Effector CD4-positive, alpha-beta T cell (primary cell): ENCODE data around the gene CLMN.

ENCODE experiments used
- DNase-seq: peaks from one replicate; pipeline ENCODE4 v3.0.0-alpha.2; 2020

CLMN gene

DNA sequence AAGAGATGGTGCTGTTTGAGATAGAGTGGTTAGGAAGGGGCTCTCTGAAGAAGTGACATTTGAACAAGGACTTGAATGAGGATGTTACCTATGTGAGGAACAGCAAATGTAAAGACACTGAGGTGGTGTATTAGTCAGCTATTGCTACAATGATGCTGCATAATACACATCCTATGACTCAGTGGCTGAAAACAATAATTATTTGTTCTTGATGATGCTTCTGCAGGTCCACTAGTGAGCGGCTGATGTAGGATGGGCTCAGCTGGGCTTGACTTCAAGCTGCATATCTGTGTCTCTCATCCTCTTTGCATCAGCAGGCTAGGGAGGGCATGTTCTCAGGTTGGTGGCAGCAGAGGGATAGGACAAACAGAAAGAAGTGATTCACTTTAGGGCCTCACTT lies 21.4 kb upstream of the CLMN start:
- no peak for DNase-seq

DNA sequence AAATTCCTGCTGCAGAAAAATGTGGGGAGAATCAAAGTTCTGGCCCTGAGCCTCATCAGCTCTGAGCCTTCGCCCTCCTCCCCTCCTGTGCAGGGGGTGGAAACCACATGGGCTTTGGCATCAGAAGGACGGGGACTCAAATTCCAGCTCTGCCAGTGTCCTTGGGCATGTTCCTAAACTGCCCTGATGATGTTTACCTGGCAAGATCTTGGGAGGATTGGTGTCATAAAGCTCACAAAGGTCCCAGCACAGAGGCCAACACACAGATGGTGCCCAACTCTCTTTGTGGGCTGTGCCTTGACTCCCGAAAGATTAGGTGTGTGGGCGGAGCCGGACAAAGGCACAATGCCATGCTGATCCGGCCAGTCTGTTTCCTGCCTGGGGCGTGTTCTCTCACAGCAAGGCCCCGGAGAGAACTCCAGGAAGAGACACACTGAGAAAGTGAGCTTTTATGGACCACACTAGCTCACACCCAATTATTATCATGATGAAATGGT lies 20.5 kb upstream of the CLMN start:
- no peak for DNase-seq

DNA sequence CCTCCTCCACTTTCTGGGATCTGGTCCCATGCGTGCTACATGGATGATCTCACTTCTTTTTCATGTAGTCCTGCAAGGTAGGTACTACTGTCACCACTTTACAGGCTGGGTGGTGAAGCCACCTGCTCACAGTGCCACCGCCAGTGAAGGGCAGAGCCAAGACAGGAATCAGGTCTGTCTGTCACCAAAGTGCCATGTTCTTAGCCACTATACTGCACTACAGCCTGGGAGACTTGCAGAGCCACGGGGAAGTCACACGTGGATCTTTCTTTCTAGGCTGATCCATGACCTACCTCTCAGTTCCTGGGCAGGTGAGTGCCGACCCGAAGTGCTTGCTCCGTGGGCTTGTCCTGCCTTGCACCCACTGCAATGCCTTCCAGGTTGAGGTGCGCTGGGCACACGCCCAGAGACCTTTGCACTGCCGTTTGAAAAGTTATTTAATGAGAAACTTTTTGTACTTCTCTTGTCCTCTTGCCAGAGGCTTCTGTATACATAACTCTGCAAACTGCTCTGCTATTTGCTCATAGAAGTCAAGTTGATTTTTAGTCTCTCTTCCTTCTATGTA lies 19.7 kb upstream of the CLMN start:
- DNase-seq: no peak

DNA sequence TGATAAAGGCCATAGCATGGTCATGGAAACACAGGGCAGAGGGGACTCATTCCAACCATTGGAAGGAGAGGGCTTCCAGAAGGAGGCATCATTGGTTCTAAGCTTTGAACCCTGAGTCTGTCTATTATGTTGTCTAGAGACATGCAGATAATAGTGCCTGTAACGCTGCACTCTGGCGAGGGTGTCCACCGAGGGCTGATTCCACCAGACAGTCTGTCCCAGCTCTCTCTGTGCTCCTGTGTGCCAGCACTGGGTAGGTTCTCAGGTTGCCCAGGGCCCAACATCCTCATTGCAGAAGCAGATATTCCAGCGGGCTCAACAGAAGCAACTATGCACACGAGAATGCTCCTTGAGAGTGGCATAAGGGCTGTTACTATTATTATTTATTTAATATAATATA lies 18.7 kb upstream of the CLMN start:
- DNase-seq: no peak

DNA sequence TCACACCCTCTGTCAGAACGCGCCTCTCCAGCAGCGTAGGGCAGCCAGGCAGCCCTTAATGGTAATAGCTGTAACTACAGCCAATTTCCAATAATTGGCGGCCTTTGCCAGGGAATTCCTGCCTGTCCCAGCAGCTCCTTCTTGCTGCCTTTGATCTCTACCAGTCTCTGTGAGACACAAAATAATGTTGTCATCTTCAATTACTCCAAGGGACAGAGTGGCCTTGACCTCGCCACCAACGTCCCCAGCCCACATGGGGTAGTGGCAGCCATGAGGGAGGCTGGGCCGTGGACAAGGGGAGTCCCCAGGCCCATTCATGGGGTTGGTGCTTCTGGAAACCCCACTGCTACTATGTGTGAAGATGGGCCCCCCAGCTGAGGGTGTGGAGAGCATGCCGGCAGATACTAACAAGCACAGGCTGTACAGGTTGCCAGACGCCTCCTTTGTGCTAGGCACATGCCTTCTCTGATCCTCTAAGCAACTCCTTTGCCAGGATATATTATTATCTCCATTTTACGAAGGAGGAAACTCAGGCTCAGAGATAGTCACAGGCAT lies 17.4 kb upstream of the CLMN start:
- no peak for DNase-seq

DNA sequence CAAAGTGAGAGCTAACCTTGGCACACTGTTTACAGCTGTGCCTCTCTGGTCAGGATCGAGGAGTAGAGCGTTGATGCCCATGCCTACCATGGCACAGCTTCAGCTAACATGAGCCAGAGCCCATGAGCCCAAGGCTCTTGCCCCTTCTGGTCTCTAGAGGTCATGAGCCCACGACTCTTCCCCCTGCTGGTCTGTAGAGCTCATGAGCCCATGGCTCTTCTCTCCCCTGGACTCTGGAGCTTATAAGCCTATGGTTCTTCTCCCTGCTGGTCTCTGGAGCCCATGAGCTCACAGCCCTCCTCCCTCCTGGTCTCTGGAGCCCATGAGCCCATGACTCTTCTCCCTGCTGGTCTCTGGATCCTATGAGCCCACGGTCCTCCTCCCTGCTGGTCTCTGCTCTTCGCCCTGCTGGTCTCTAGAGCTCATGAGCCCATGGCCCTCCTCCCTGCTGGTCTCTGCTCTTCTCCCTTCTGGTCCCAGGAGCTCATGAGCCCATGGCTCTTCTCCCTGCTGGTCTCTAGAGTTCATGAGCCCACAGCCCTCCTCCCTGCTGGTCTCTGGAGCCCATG lies 16.6 kb upstream of the CLMN start:
- no peak for DNase-seq

DNA sequence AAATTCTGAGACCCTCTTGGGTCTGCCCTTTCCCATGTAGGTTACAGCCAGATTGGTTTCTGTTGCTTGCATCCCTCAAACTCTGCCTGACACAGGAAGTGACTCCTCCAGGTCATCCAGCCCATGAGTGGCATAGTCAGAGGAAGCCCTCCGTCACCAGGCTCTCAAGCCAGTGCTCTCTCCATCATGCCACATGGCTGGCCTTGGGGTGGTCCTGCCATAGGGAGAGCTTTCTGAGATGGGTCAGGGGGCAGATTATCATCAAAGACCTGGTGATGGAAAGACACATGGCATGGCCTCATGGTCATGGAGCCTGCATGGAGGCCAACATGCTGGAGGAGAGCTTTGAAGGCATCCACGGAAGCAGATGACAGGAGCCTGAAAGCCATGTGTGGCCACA lies 15.4 kb upstream of the CLMN start:
- no peak for DNase-seq

DNA sequence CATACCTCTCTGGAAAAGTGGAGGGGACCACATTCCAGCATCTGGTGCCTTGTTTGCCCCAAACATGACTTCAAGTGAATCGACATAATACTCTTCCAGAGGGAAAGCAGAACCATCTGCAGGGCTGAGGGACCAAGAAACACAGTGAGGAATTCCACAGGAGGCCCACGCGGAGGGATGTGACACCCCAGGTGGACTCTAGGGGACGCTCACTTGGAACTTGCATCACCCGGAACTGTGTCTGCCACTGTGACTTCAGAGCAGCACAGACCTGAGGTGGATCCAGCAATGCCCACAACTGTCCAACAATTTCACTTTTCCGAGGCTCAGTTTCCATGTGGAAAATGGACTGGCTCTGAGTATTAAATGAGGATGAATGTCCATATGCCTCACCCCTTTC lies 14.3 kb upstream of the CLMN start:
- no peak for DNase-seq

DNA sequence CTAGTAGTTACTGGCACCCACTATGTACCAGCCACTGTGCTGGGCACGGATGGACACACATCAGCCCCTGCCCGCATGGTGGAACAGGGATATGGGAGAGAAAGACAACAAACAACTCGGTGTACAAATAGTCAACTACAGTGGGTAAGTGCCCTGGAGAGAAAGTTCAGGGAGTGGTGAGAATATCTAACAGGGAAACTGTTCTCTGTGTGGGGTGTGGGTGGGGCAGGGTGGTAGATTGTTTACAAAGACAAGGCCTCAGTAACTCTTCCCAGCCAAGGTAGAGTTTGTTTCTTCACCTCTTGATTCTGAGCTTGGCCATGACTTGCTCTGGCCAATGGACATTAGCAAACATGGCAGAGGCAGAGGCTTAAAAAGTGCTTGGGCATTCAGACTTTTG lies 12.9 kb upstream of the CLMN start:
- DNase-seq: no peak

DNA sequence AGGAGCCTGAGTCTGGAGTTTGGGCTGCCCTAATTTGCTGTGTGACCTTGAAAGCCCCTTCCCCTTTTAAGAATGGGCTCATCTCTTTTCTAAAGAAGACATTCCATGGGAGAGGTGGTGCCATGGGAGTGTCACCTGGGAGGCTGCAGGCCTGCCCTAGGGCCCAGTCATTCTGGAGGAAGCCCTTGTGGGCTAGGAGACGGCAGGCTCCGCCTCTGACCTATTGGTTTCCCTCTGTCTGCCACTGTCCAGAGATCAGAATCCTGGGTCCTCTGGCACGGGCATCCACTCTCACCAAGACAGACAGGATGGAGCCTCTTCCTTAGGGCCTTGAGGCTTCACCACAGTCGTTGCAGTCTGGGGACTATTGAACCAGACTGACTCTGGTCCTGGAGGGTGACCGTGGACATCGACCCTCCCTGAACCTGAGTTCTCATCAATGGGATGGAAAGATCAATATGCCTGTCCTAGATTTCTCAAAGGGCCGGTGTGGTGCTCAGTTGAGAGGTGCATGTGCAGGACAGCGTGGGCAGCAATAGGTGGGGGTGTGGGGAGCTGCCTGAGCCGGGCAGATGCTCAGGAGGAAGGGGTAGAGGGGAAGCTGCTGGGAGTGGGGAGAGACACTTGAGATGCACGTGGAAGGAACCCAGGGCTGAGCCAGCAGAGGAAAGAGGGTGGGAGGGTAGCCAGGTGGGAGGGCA lies 12.2 kb upstream of the CLMN start:
- DNase-seq: no peak

DNA sequence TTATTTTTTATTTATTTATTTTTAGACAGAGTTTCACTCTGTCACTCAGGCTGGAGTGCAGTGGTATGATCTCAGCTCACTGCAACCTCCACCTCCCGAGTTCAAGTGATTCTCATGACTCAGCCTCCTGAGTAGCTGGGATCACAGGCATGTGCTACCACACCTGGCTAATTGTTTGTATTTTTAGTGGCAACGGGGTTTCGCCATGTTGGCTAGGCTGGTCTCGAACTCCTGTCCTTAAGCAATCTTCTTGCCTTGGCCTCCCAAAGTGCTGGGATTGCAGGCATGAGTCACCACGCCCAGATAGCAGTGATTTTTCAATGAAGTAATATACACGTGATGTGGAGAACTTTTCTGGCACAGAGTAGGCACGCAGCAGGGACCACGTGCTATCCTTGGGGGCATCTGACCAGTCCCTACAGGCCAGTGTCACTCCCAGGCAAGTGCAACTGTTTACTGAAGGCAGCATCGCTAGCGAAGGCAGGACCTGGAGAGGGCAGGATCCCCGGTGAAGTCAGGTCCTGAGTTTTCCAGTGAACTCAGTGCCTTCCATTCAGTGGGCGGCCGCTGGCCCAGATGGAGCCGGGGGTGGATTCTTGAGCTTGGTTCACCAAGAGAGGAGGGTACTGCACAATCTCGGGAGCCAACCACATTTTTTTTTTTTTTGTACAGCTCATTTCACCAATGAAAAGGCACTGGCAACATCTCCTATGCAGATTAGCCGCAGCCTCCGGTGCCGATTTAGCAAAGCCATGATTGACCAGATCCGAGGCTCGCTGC lies 11.1 kb upstream of the CLMN start:
- DNase-seq: no peak

DNA sequence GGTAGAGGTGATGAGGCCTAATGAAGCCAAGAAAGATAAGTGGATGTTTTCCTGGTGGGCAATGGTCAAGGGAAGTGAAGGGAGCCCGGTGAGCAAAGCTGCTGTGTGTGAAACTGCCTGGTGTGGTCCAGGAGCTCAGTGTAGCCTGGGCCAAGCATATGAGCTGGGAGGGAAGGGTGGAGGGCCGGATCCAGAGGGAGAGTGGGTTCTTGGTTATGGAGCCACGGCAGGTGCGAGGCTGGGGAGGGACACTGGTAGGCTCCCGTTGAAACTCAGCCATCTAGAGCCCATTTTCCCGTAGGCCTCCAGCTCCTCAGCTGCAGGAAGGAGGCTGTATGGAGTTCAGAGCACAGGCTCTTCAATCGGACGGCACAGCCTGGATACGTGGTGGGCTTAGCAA lies 10.2 kb upstream of the CLMN start:
- DNase-seq: no peak

DNA sequence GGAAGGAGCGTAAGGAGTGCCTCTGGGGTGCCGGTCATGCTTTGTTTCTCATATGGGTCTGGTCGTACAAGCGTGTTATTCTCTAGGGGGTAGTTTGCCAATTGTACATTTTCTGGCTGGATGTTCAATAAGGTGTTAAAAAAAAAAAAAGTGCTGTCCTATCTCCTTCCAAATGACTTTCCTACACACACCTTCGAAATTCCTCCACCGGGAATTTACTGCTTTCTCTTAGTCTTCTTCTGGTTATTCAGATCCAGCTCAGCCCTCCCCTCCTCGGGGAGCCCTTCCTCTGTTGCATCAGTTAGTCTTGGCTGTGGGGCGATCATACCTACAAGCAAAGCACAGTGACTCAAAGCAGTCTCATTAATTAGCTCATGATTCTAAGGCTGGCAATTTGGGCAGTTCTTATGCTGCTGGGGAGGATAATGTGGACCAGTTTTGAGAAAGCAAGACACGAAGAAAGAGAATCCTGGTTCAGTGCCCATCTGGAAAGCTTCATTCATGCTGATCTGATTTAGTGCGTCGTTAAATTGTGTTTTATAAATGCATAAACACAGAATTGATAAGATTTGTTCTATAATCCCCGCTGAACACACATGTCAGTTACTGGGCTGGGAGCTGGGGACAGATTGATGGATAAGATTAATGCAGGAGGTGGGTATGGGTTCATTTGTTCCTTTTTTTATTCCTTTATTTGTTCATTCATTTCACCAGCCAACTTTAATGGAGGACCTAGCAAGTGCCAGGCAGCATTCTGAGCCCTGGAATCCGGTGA lies 9.2 kb upstream of the CLMN start:
- no peak for DNase-seq

DNA sequence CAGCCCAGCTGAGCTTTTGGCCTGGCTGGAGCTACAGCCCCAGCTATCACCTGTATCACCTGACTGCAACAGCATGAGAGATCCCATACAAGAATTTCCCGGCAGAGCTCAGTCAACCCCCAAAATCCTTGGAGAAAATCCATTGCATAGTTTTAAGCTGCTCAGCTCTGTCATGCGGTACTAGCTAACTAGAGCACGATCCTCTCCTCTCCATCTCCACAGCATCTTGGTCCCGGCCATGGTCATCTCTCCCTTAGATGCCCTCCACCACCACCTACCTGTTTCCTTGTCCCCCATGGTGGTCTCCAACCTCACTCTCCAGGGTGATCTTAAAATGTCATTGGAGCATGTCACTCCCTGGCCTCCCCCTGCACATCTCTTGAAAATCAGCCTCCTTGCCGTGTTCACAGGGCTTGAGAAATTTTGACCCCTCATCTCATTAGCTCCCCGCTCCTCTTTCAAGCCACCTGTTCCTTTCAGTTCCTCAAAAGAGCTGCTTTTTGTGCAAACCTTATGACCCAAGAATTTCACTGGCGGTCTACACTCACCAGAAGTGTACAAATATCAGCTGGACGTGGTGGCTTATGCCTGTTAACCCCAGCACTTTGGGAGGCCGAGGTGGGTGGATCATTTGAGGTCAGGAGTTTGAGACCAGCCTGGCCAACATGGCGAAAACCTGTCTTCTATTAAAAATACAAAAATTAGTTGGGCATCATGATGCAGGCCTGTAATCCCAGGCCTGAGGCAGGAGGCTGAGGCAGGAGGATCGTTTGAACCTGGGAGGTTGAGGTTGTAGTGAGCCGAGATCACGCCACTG lies 8.1 kb upstream of the CLMN start:
- no peak for DNase-seq

DNA sequence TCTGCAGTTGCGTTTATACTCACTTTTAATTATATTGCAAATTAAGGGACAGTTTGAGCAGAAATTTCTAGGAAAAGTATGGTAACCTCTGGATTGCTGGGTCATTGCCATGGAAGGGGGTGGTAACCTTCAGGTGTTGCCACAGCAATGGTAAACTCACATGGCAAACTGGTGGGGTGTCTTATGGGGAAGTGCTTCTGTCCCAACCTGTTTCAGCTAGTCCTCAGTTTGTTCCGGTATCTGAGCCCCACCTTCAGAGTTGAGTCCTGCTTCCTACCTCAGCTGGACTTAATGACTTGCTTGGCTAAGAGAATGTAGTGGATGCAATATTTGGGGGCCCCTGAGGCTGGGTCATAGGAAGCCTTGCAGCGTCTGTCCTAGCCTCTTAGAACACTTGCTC lies 7.3 kb upstream of the CLMN start:
- no peak for DNase-seq

DNA sequence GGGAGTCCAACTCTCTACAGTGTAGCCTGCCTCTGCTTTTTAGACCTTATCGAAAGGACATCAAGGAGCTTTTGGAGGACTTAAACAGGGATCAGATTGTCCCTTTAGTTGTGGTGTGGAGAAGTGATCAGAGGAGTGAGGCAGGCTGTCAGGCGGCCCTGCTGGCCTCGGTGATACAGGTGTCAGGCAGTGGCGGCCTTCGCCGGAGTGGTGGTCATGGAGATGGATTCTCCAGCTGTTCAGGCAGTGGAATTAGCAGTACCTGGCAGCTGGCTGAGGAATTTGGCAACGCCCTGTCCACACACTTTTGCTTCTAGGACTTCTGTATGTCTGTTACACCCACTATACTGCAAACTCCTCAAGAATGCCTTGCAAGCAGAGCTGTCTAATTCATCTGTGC lies 4.2 kb upstream of the CLMN start:
- DNase-seq: no peak

DNA sequence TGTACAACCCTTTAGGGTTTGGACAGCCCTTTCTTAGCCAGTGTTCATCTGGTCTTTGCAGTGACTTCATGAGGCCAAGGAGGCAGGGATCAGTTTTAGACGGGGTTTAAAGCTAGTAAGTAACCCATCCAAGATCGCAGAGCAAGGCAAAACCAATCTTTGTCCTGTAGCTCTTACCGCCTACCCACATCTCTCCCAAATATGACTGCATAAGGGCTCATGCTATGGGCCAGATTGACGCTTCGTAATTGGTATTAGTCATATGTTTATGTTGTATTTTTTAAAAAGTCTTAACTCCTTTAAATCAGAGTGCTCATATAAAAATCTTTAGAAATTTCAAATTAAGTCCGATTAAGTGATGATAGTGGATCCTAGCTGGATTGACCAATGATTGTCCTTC lies 3.7 kb upstream of the CLMN start:
- DNase-seq: no peak

DNA sequence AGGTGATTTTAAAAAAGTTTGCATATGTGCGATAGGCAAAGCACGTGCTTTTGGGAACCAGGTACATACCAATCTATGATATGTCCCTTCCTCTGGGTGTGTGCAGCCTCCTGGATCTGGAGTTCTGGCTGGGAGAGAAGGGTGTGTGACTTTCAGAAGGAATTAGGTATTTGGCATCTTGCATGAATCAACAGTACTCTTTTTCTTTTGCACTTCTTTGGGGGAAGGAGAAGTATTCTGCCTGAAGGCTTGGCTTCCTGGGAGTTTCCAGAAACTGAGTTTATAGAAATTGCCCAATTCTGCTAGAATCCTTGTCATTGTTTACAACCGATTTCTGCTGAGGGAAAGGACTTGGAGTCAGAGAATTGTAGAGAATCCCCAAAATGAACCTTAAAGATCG lies 2.9 kb upstream of the CLMN start:
- no peak for DNase-seq

DNA sequence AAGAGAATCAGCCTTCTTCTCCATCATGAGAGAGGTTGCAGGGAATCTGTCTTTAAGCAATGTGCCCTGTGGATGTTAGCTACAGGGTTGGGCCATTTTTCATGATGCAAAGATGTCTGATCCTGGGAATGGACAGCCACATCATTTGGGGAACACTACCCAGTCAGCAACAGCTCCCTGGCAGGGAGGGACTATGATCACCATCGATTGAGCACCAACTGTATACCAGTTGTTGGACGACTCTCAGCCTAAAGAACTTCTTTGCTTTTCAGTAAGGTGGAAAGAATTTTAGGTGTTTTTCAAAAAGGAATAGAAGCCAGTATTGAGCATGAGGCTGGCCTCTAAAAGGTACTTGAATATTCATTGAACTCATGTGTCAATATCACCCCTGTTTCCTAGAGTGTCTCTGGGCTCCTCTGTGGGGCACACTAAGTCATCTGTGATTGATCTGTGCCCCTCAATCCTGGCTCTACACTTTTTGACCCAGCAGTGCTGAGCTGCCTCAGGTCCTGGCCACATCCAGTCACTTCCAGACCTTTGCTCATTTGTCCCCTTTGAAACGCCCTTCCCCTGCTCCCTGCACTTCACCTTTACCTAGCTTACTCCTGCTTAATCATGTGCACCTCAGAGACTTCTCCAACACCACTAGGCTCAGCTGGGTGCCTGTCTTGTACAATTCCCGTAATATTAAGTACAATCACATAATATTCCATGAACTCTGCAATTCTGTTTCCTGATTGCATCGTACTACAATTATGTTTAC lies 2.2 kb upstream of the CLMN start:
- no peak for DNase-seq

DNA sequence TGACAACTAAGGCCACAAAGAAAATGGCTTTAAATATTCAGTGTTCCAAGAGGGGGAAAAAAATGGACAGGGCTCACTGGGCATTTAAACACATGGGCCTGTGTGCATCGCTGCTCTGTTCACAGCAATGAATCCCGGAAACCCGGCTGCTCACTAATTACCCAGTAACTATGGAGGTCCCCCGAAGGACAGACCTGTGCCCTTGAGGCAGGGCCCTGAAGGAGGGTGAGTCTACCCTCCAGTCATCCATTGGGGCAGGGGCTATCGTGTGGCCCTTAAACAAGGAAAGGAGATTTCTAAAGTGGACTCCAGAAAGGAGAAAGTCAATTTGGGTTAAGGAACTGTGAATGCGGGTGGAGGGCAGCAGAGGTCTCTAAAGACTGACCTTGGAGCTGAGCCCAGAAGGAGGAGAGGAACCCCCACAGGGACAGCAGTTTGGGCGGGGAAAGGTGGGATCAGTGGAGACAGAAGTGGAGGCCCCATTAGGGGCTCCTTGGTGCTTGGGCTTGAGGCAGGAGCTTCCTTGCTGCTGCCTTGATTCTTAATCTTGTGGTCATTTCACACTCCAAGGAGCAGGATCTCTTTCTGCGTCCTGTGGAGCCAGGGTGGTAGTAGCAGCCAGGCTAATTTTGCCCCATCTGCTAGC lies 1.4 kb upstream of the CLMN start:
- no peak for DNase-seq
